ENCODE measurements around the gene SLC25A36. TPM values are rescaled to one million over a fixed set of nuclear protein-coding genes. Genes with fewer than 3 reads are reported as not detected.

Gene SLC25A36
- total RNA-seq, 2 experiments from 2014 or later, result 71.8 to 81.3 TPM

GRCh38 chr3:141021261-141021660, 79.6 kb downstream of the SLC25A36 start:
- ChIA-PET POLR2A (no interaction called here), CTCF (ENCODE audit: unreplicated experiment) (no interaction called here)
- H3K4me1 ChIP-seq (ENCODE audit: insufficient read depth, low read length, poor library complexity, severe bottlenecking), result no peaks in the 10 kb centered on the region
- no peak overlapping the region for H3K27ac ChIP-seq (ENCODE audit: low read depth, low read length, poor library complexity, severe bottlenecking)
- H3K79me2 ChIP-seq (ENCODE audit: insufficient read depth, low read depth, low read length), result no peaks in the 10 kb centered on the region
- H3K36me3 ChIP-seq (ENCODE audit: insufficient read depth, low read length), result no peaks in the 10 kb centered on the region
- DNase-seq (ENCODE audit: low spot score), result no peak
- no peak overlapping the region for H3K4me2 ChIP-seq (ENCODE audit: low read length)
- H3K4me3 ChIP-seq (ENCODE audit: low read depth, low read length, poor library complexity, severe bottlenecking), result no peak overlapping the region
- intact Hi-C loops (cut with micrococcal nuclease; ENCODE audit: unreplicated experiment), result no loop called here
- TF ChIP-seq EZH2phosphoT487 (IDR thresholded peaks at IDR 0.05; ENCODE audit: borderline replicate concordance, low read depth, low read length), result no peak
- no peak for TF ChIP-seq CTCF (conservative IDR thresholded peaks at IDR 0.05; ENCODE audit: low read length)
- H4K20me1 ChIP-seq (ENCODE audit: insufficient read depth, low read length), result no peaks in the 10 kb centered on the region
- no peaks in the 10 kb centered on the region for H3K9me2 ChIP-seq (ENCODE audit: insufficient read depth, low read length)
- no peaks in the 10 kb centered on the region for H3K9me3 ChIP-seq (ENCODE audit: low read length)
- no TSS peak for BruUV-seq (replicated peaks)
- H2AFZ ChIP-seq (ENCODE audit: low read length), result no peak overlapping the region

Other genes with a start within 250 kb of the SLC25A36 start
- gene SPSB4, start 109.5 kb downstream of the SLC25A36 start, total RNA-seq (2014; rRNA removed; shearing (Covaris generic)), result not detected in 2 replicates
- not detected in 2 replicates for gene SPSB4, start 109.5 kb downstream of the SLC25A36 start, total RNA-seq (2022)